ENCODE measurements around the gene ITGB1. TPM values are rescaled to one million over a fixed set of nuclear protein-coding genes. Genes with fewer than 3 reads are reported as not detected.

ITGB1 gene
- total RNA-seq (2011; cell fraction: chromatin; rRNA removed; ENCODE audit: low replicate concordance): 67.4 and 220 TPM in 2 replicates
- total RNA-seq (2011; cell fraction: nucleolus; rRNA removed): 103 and 140 TPM in 2 replicates
- 195 and 215 TPM in 2 replicates for total RNA-seq (2011; cell fraction: nucleoplasm; rRNA removed)
- total RNA-seq (2014; rRNA removed) (173 and 176 TPM in 2 replicates), total RNA-seq (2014; rRNA removed; fragmentation: Illumina TruSeq; extraction: Trizol) (172 and 199 TPM in 2 replicates), total RNA-seq (2015; rRNA removed; fragmentation: Illumina TruSeq; extraction: Trizol) (175 and 190 TPM in 2 replicates), total RNA-seq (2021) (155 and 160 TPM in 2 replicates), polyA plus RNA-seq (2011; rRNA removed) (135 and 194 TPM in 2 replicates), polyA plus RNA-seq (2014; fragmentation: Illumina TruSeq; extraction: Trizol) (144 and 149 TPM in 2 replicates), polyA plus RNA-seq (2014; fragmentation: Nextera tagmentation; extraction: Ambion mirVana) (10 to 100 TPM; 40.2 to 61.9 TPM), polyA plus RNA-seq (2014; rRNA removed) (133 and 150 TPM in 2 replicates), polyA minus RNA-seq (2011; rRNA and poly(A)+ RNA removed) (277 and 287 TPM in 2 replicates), Bru-seq, nascent RNA (percentile 95 among the genes with signal in this experiment), BruChase-seq, experiment 1, labeled RNA remaining after a 2-hour chase (percentile 96 among the genes with signal in this experiment), BruChase-seq, experiment 2, labeled RNA remaining after a 6-hour chase (percentile 96 among the genes with signal in this experiment)
- polyA plus RNA-seq (2011; cell fraction: cytosol; rRNA removed): 28.8 and 90.8 TPM in 2 replicates
- polyA plus RNA-seq (2011; cell fraction: nucleus; rRNA removed): 26.1 and 44.3 TPM in 2 replicates
- polyA plus RNA-seq (2012): 135 and 173 TPM in 2 replicates
- polyA minus RNA-seq (2011; cell fraction: cytosol; rRNA and poly(A)+ RNA removed): 83.6 and 105 TPM in 2 replicates
- 35.9 and 78.5 TPM in 2 replicates for polyA minus RNA-seq (2011; cell fraction: nucleus; rRNA and poly(A)+ RNA removed)
- long read RNA-seq, experiment 1, transcript ITGB1-201 (16 exons, 3,640 nt): major isoform, 223 of 351 reads
- long read RNA-seq, experiment 1, partial matches to known transcripts: 100 of 351 reads
- long read RNA-seq, experiment 1, other reads (novel, unspliced or antisense): 26 of 351 reads
- long read RNA-seq, experiment 2, transcript ITGB1-201 (16 exons, 3,640 nt): major isoform, 18 of 90 reads
- long read RNA-seq, experiment 2, partial matches to known transcripts: 32 of 90 reads
- long read RNA-seq, experiment 2, other reads (novel, unspliced or antisense): 40 of 90 reads
- long read RNA-seq, experiment 3, transcript ITGB1-201 (16 exons, 3,640 nt): major isoform, 55 of 102 reads
- long read RNA-seq, experiment 3, partial matches to known transcripts: 39 of 102 reads
- long read RNA-seq, experiment 3, other reads (novel, unspliced or antisense): 8 of 102 reads

- H3K9ac ChIP-seq (ENCODE audit: insufficient read depth in 1 of 2, low read depth in 2 of 2, low read length in 2 of 2): peak within 1 kb of the TSS; percentile 95 to 96
- CTCF ChIA-PET (ENCODE audit: low intra/inter-chr PET ratio): interaction anchor here (0.8 kb wide), 1 partner anchor 50 kb away, joined by 3 read pairs; no protein-coding TSS in a partner anchor
- TF ChIP-seq PYGO2 (tag; IDR thresholded peaks at IDR 0.05) (no peak), NCOA6 (IDR thresholded peaks at IDR 0.05) (no peak), RBM39 (optimal IDR thresholded peaks at IDR 0.05; ENCODE audit: low read depth, low read length) (no peak), KAT8 (IDR thresholded peaks at IDR 0.05; ENCODE audit: low read depth) (no peak), HOXB6 (CRISPR knock-in tag; IDR thresholded peaks at IDR 0.05; ENCODE audit: borderline replicate concordance) (no peak), MITF (IDR thresholded peaks at IDR 0.05) (no peak), ZC3H11A (IDR thresholded peaks at IDR 0.05; ENCODE audit: low read depth, low read length) (no peak), CREB3L1 (IDR thresholded peaks at IDR 0.05; ENCODE audit: borderline replicate concordance, low read depth) (peak; percentile 77), ZNF740 (CRISPR knock-in tag; IDR thresholded peaks at IDR 0.05) (no peak), ZNF740 (tag; IDR thresholded peaks at IDR 0.05) (no peak), HDGF (IDR thresholded peaks at IDR 0.05) (no peak)
These were observed at the start of gene ITGB1 for GRCh38 chr10:32958085-32959005. Gene ITGB1, minus strand, starts transcription at chr10:32958230. Its CDS starts 22,672 bp downstream, at chr10:32935558.

More at GRCh38 chr10:32958085-32959005, at the start of gene ITGB1:
- Histone ChIP-seq H3K9me1 (ENCODE audit: control insufficient read depth, insufficient read depth, low read length) (no peaks in the 10 kb centered on the region), H3K27ac (ENCODE audit: extremely low read depth, low read depth, low read length) (peak within 1 kb of the TSS; percentile 97), H3K79me2 (ENCODE audit: control insufficient read depth, insufficient read depth, low read length) (peaks cover 69% of the 10 kb centered on the region), H3K9me3 (replicated peaks; ENCODE audit: control insufficient read depth, insufficient read depth, low read depth, low read length) (no peaks in the 10 kb centered on the region), H2AFZ (ENCODE audit: low read depth, low read length) (peak within 1 kb of the TSS; percentile 82), H3K27me3 (ENCODE audit: control insufficient read depth in 2 of 2, insufficient read depth in 2 of 2, low read length in 2 of 2) (no peaks in the 10 kb centered on the region), H3K36me3 (ENCODE audit: control insufficient read depth, insufficient read depth, low read length) (peaks cover 6% of the 10 kb centered on the region; the same call in 2 of the 3 replicates), H4K20me1 (replicated peaks; ENCODE audit: control insufficient read depth, insufficient read depth, low read length) (peaks cover 14% of the 10 kb centered on the region), H3K4me1 (replicated peaks in 1 of 2; ENCODE audit: control insufficient read depth in 2 of 2, insufficient read depth in 2 of 2, low read length in 2 of 2) (peaks cover 10 to 48% of the 10 kb centered on the region in 2 experiments), H3K4me3 (peak within 1 kb of the TSS; percentile 81), H3K4me2 (ENCODE audit: insufficient read depth, low read length) (peak within 1 kb of the TSS; percentile 95)
- POLR2A ChIA-PET: interaction anchor here (0.7 to 2.9 kb wide), 6 partner anchors 13 to 27 kb away, joined by 3 to 23 read pairs (median 4); no protein-coding TSS in a partner anchor
- intact Hi-C loops (cut with micrococcal nuclease) (loop anchor here (2.0 to 10.0 kb wide), 3 partner anchors 14 to 584 kb away; no protein-coding TSS in a partner anchor), in situ Hi-C loops (cut with MboI) (no loop called here)
- BruUV-seq (replicated peaks): no TSS peak
- FAIRE-seq (no peak), DNase-seq (ENCODE audit: extremely low read depth in 1 of 4, low spot score in 3 of 4) (peak; percentile 90 to 96 (median 90)), ATAC-seq (peak; percentile 81)
- 0% methylated on average over 27 of the region's 94 CpGs for WGBS (ENCODE audit: insufficient coverage, low coverage, missing lambda C conversion rate)
